AG04450 (cell line): ENCODE results near the gene EDNRA. TPM values are rescaled to one million over a fixed set of nuclear protein-coding genes. Genes with fewer than 3 reads are reported as not detected.
A peak's percentile ranks its signal among the peaks of the same experiment; 100 is the strongest.

Source experiments
- CTCF ChIA-PET: fragments of 300-600, 350-600 bp; formaldehyde crosslinking; extraction: SDS; loops from one replicate; lab custom pipeline; 2022; ENCODE audit warnings: antibody characterized with exemption, inconsistent platforms; lab: Charles Lee
- POLR2A ChIA-PET: fragments of 350-600 bp; formaldehyde crosslinking; extraction: SDS; loops from one replicate; lab custom pipeline; 2021; ENCODE audit warnings: antibody characterized with exemption, inconsistent platforms; lab: Yijun Ruan, JAX
- DNase-seq: peaks from one replicate; pipeline ENCODE4 v3.0.0-alpha.2; 2011; ENCODE audit warnings: low read depth, low spot score
- H3K27ac ChIP-seq: one replicate; pipeline ENCODE4 v1.5.1; 2012; ENCODE audit warnings: low read depth, low read length, control low read depth
- H3K27me3 ChIP-seq: one replicate; pipeline ENCODE4 v1.6.0; 2012; ENCODE audit warnings: low read length; ENCODE audit not compliant: control insufficient read depth, insufficient read depth
- H3K4me3 ChIP-seq: 2 replicates; pipeline ENCODE4 v1.5.1; 2011; ENCODE audit warnings: mild to moderate bottlenecking, low read depth, low read length, control low read depth
- H3K9me3 ChIP-seq: 2 replicates; pipeline ENCODE4 v1.5.1; 2012; ENCODE audit warnings: low read length; ENCODE audit not compliant: control insufficient read depth, insufficient read depth
- polyA plus RNA-seq: library from polyadenylated mRNA; depleted of rRNA; stranded (reverse); fragments of >200 nt; gene quantifications from 2 replicates; pipeline ENCODE4 v1.2.3, GENCODE V29; 2011
- TF ChIP-seq, protein P1 (sequence below): IDR thresholded peaks from 2 replicates; pipeline ENCODE4 v1.5.1; 2011; ENCODE audit warnings: low read depth, low read length, control low read depth, inconsistent platforms

The EDNRA gene
- polyA plus RNA-seq, 1 experiment = 38.4 TPM

DNA sequence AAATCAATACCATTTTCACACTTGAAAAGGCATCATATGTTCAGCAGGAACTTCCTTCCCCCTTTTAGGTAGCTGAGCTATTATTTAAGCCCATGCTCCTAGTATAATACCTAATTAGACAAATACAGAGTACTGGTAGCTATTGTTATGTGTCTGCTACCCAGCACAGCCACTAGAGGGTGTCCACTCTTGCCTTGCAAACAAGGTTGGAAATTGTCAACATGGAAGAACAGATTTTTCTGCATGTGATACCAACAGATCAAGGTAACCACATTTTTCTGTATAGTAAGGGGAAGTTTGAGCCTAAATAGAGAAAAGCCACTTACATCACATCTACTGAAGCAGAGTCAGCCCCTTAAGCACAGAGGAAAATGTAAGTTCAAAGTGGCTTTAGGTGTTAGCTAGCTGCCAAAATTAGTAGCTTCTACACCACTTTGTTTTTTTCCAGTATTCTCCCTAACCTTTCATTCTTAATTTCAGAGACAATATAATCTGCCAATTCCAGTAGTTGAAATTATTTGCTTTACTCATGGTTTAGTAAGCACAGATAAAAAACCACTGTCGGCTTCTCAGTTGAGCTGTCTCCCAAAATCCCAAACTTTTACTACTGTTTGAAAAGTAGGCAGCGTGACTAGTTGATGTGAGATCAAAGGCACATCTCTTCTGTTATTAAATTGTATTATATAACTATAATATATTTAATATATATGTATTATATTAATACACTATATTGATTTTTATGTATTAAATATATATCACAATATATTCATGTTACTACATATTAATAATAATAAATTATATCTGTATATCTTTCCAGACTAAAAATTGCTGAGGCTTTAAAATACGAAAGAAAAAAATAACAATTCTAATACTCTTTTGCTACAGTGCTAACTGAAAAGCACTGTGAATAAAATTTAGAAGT, 38.2 kb downstream of the EDNRA start:
- peak; percentile 48 for DNase-seq
- no peak overlapping the region for H3K4me3 ChIP-seq
- POLR2A ChIA-PET = interaction anchor here (0.9 kb wide), 1 partner anchor 27 kb away, joined by 3 read pairs; no protein-coding TSS in a partner anchor
- no peaks in the 10 kb centered on the region for H3K27me3 ChIP-seq
- TF ChIP-seq, protein P1, sequence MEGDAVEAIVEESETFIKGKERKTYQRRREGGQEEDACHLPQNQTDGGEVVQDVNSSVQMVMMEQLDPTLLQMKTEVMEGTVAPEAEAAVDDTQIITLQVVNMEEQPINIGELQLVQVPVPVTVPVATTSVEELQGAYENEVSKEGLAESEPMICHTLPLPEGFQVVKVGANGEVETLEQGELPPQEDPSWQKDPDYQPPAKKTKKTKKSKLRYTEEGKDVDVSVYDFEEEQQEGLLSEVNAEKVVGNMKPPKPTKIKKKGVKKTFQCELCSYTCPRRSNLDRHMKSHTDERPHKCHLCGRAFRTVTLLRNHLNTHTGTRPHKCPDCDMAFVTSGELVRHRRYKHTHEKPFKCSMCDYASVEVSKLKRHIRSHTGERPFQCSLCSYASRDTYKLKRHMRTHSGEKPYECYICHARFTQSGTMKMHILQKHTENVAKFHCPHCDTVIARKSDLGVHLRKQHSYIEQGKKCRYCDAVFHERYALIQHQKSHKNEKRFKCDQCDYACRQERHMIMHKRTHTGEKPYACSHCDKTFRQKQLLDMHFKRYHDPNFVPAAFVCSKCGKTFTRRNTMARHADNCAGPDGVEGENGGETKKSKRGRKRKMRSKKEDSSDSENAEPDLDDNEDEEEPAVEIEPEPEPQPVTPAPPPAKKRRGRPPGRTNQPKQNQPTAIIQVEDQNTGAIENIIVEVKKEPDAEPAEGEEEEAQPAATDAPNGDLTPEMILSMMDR = peak; percentile 98
- H3K27ac ChIP-seq = no peak overlapping the region
- H3K9me3 ChIP-seq = no peaks in the 10 kb centered on the region
- CTCF ChIA-PET = interaction anchor here (0.5 to 2.8 kb wide), 52 partner anchors 9 to 1709 kb away, joined by 3 to 55 read pairs (median 4); partner anchors contain the start of gene TMEM184C

DNA sequence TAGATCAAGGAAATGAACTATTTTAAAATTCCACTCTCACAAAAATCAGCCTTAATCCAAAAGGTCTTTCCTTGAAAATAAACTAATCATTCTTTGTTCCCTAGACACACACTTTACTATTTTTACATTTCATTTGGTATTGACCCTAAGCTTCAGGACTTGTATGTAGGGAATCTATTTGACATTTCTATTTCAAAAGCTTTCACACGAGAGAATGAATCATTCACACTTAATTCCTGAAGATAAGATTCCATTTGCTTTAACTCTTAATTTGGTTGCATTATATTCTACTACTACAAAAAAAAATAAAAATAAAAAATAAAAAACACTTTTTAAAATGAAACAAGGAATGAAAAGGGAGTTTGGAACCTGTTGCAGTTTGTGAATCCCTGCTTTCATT, 43.7 kb downstream of the EDNRA start:
- Histone ChIP-seq H3K27me3 (no peaks in the 10 kb centered on the region), H3K27ac (no peak overlapping the region), H3K9me3 (no peaks in the 10 kb centered on the region), H3K4me3 (no peak overlapping the region)
- POLR2A ChIA-PET = interaction anchor here (0.7 kb wide), 1 partner anchor 18 kb away, joined by 4 read pairs; no protein-coding TSS in a partner anchor
- no peak for DNase-seq
- CTCF ChIA-PET = interaction anchor here (1.1 to 1.7 kb wide), 4 partner anchors 9 to 73 kb away, joined by 3 to 4 read pairs (median 4); no protein-coding TSS in a partner anchor
- TF ChIP-seq, protein P1 = no peak

DNA sequence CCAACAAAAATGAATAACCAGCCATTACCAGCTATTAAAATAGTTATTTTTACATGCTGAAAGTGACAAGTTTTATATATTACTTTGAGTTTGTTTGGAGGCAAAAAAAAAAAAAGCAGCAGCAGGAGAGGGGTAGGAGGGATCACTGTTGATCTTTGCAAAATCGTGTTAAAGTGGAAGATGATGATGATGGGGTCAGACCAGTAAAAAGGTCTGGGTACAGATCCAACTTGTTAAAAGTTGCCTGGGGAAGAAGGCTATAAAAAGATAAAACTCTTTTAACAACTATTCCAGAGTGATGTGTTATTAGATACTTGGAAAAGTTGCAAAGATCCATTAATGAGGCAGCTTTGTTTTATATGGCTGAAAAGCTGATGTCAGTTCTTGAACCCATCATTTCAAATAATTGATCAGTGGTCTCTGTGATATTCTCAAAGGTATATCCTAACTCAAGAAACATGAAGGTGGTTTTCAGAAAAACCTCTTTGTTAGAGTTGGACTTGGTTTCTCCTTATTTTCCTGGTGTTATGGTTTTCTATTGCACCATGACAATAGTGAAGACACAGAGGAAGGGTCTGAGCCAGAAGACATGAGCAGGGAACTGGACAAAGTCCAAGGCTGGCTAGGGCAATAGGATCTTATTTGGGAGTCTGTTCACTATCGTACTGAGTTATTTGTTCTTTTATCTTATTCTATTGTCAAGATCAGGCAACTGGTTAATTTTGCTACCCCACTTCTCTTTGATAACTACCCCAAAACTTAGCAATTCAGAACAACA, 44.8 kb downstream of the EDNRA start:
- Histone ChIP-seq H3K27ac (no peak overlapping the region), H3K27me3 (no peaks in the 10 kb centered on the region), H3K4me3 (no peak overlapping the region), H3K9me3 (no peaks in the 10 kb centered on the region)
- no peak for DNase-seq
- POLR2A ChIA-PET = no interaction called here
- TF ChIP-seq, protein P1 = no peak
- CTCF ChIA-PET = interaction anchor here (0.6 to 2.0 kb wide), 9 partner anchors 10 to 375 kb away, joined by 3 to 8 read pairs (median 4); no protein-coding TSS in a partner anchor

DNA sequence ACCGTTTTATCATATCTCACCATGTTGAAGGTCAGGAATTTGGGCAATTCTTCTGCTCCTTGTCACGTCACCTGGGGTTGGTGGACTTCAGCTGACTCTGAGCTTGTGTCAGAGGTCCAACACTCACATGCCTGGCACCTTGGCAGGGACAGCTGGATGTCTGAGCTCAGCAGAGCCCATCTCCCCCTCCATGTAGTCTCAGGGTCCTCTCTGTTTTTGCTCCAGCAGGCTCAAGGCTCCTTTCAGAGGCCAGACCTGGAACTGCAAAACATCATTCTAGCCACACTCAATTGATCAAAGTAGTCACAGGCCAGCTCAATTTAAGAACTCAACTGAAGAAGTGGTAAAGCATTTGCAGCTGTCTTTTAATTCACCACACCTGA, 45.4 kb downstream of the EDNRA start:
- no peak overlapping the region for H3K27ac ChIP-seq
- H3K27me3 ChIP-seq = no peaks in the 10 kb centered on the region
- no peak overlapping the region for H3K4me3 ChIP-seq
- ChIA-PET POLR2A (no interaction called here), CTCF (interaction anchor here (2.0 kb wide), 1 partner anchor 11 kb away, joined by 4 read pairs; no protein-coding TSS in a partner anchor)
- no peaks in the 10 kb centered on the region for H3K9me3 ChIP-seq
- no peak for DNase-seq
- TF ChIP-seq, protein P1 = no peak
